ENCODE results near the gene PILRB.

DNA sequence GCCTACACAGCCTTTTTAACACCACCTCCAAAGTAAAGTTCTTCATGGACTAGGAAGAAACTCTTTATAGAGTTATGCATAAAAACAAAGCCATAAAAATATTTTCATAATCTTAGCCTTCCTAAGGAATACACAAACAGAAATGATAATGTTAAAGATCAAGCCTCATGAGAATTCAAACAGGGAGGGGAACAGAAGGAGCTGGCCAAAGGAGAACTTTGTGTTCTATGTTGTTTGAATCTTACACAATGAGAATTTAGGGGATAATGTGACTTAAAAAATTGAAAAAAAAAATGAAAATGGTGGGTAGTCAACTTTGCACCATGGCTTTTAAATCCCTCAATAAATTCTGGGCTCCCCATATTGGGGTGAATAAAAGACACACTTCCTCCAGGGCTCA, 9.1 kb upstream of the PILRB start:
- TF ChIP-seq CTCF (IDR thresholded peaks at IDR 0.05) (no peak), SIN3A (IDR thresholded peaks at IDR 0.05; ENCODE audit: borderline replicate concordance, insufficient read depth, low read depth, low read length) (no peak), TCF7L2 (IDR thresholded peaks at IDR 0.05; ENCODE audit: low read depth, low read length) (no peak), POLR2AphosphoS5 (IDR thresholded peaks at IDR 0.05; ENCODE audit: low read depth, low read length) (no peak), REST (IDR thresholded peaks at IDR 0.05; ENCODE audit: insufficient read depth in 1 of 2, low read depth in 2 of 2, low read length in 1 of 2) (no peak)
